ENCODE measurements around the gene THSD7A.

The THSD7A gene

GRCh38 chr7:11427686-11428273, 404.2 kb downstream of the THSD7A start:
- no peak for DNase-seq (ENCODE audit: low read depth in 4 of 4, low spot score in 1 of 4)

GRCh38 chr7:11424006-11424405, 408.0 kb downstream of the THSD7A start:
- no peak for DNase-seq (ENCODE audit: low read depth in 4 of 4, low spot score in 1 of 4)

GRCh38 chr7:11420049-11420448, 411.9 kb downstream of the THSD7A start:
- no peak for DNase-seq (ENCODE audit: low read depth in 4 of 4, low spot score in 1 of 4)

GRCh38 chr7:11416641-11417458, 415.1 kb downstream of the THSD7A start:
- no peak for DNase-seq (ENCODE audit: low read depth in 4 of 4, low spot score in 1 of 4)

GRCh38 chr7:11415101-11415500, 416.9 kb downstream of the THSD7A start:
- DNase-seq (ENCODE audit: low read depth in 4 of 4, low spot score in 1 of 4) = no peak

GRCh38 chr7:11413901-11414300, 418.1 kb downstream of the THSD7A start:
- DNase-seq (ENCODE audit: low read depth in 4 of 4, low spot score in 1 of 4) = no peak

- DNase-seq (ENCODE audit: low read depth in 4 of 4, low spot score in 1 of 4) = no peak
These were observed 420.0 kb downstream of the THSD7A start for GRCh38 chr7:11412036-11412435.

- DNase-seq (ENCODE audit: low read depth in 4 of 4, low spot score in 1 of 4) = no peak
These were observed 421.0 kb downstream of the THSD7A start for GRCh38 chr7:11410656-11411644.

GRCh38 chr7:11404355-11404754, 427.6 kb downstream of the THSD7A start:
- DNase-seq (ENCODE audit: low read depth in 4 of 4, low spot score in 1 of 4) = no peak

- no peak for DNase-seq (ENCODE audit: low read depth in 4 of 4, low spot score in 1 of 4)
These were observed 428.2 kb downstream of the THSD7A start for GRCh38 chr7:11403781-11404180.

- DNase-seq (ENCODE audit: low read depth in 4 of 4, low spot score in 1 of 4) = no peak
These were observed 437.6 kb downstream of the THSD7A start for GRCh38 chr7:11394438-11394837.

GRCh38 chr7:11379641-11380040, 452.4 kb downstream of the THSD7A start:
- no peak for DNase-seq (ENCODE audit: low read depth in 4 of 4, low spot score in 1 of 4)

- DNase-seq (ENCODE audit: low read depth in 4 of 4, low spot score in 1 of 4) = no peak
These were observed 455.5 kb downstream of the THSD7A start for GRCh38 chr7:11376529-11376928.

- no peak for DNase-seq (ENCODE audit: low read depth in 4 of 4, low spot score in 1 of 4)
These were observed 457.4 kb downstream of the THSD7A start for GRCh38 chr7:11374629-11375028.

- DNase-seq (ENCODE audit: low read depth in 4 of 4, low spot score in 1 of 4) = no peak
These were observed 458.4 kb downstream of the THSD7A start for GRCh38 chr7:11373546-11374142.

- no peak for DNase-seq (ENCODE audit: low read depth in 4 of 4, low spot score in 1 of 4)
These were observed 462.3 kb downstream of the THSD7A start for GRCh38 chr7:11369696-11370095.

GRCh38 chr7:11366118-11366517, 465.9 kb downstream of the THSD7A start:
- DNase-seq (ENCODE audit: low read depth in 4 of 4, low spot score in 1 of 4) = no peak

- no peak for DNase-seq (ENCODE audit: low read depth in 4 of 4, low spot score in 1 of 4)
These were observed 473.4 kb downstream of the THSD7A start for GRCh38 chr7:11358637-11359036.

GRCh38 chr7:11355399-11356005, 476.5 kb downstream of the THSD7A start:
- no peak for DNase-seq (ENCODE audit: low read depth in 4 of 4, low spot score in 1 of 4)

GRCh38 chr7:11346302-11346701, 485.7 kb downstream of the THSD7A start:
- no peak for DNase-seq (ENCODE audit: low read depth in 4 of 4, low spot score in 1 of 4)

GRCh38 chr7:11345621-11346020, 486.4 kb downstream of the THSD7A start:
- DNase-seq (ENCODE audit: low read depth in 4 of 4, low spot score in 1 of 4) = no peak

All from stimulated activated CD4-positive, alpha-beta T cell treated with anti-CD3 and anti-CD28 coated beads, Interleukin-1b, Interleukin-23, amount 100 ng/mL, for 24 hours (primary cell).